Thoracic aorta (tissue), 2 donors: Measurements from ENCODE around the gene OR6T1. TPM values are rescaled to one million over a fixed set of nuclear protein-coding genes. Genes with fewer than 3 reads are reported as not detected.

Source experiments
- ATAC-seq: fragments of 150-250 bp; one replicate; pipeline ENCODE4 v1.8.0; 2017; ENCODE audit warnings: low read depth; ENCODE audit not compliant: insufficient number of reproducible peaks, low FRiP score
- DNase-seq: peaks from one replicate; pipeline ENCODE4 v3.0.0-alpha.2; 2020; ENCODE audit warnings: low spot score
- H3K27ac ChIP-seq, 2 donors: fragments of 200-600 bp; sonication (generic); 1 replicate in 1 of 2; 2 replicates in 1 of 2; pipeline ENCODE4 v1.5.1; 2016; ENCODE audit warnings: mild to moderate bottlenecking in 2 of 2, moderate library complexity in 2 of 2
- H3K27me3 ChIP-seq: fragments of 200-600 bp; sonication (generic); replicated peaks from 2 replicates; pipeline ENCODE4 v1.6.0; 2016; ENCODE audit warnings: mild to moderate bottlenecking; ENCODE audit not compliant: insufficient read depth
- H3K36me3 ChIP-seq: fragments of 200-600 bp; sonication (generic); one replicate; pipeline ENCODE4 v1.5.1; 2016
- H3K4me1 ChIP-seq, 2 donors: fragments of 200-600 bp; sonication (generic); 1 replicate in 1 of 2; 2 replicates in 1 of 2; pipeline versions ENCODE4 v1.5.1 to v1.6.0; 2016; ENCODE audit warnings: low read depth in 2 of 2, mild to moderate bottlenecking in 1 of 2; ENCODE audit not compliant: control insufficient read depth in 1 of 2
- H3K4me3 ChIP-seq: fragments of 200-600 bp; sonication (generic); 2 replicates; pipeline ENCODE4 v1.5.1; 2016; ENCODE audit warnings: mild to moderate bottlenecking
- H3K9me3 ChIP-seq: fragments of 200-600 bp; sonication (generic); 2 replicates; pipeline ENCODE4 v1.5.1; 2016
- CTCF ChIP-seq: fragments of 200-600 bp; sonication (generic); IDR thresholded peaks from one replicate; pipeline ENCODE4 v1.5.1; 2019; ENCODE audit warnings: antibody characterized with exemption
- total RNA-seq, 2 donors: library from RNA; depleted of rRNA; stranded (reverse); fragments of >200 nt; gene quantifications; one replicate each; pipeline versions ENCODE4 v1.1.0 to v1.2.3, GENCODE V29; 2016

The OR6T1 gene
- total RNA-seq, 2 donors from 2014 or later = not detected

- Histone ChIP-seq H3K27me3 (no peaks in the 10 kb centered on the region), H3K36me3 (no peaks in the 10 kb centered on the region), H3K27ac (no peak overlapping the region), H3K9me3 (no peaks in the 10 kb centered on the region), H3K4me3 (no peak overlapping the region), H3K4me1 (no peaks in the 10 kb centered on the region)
- ATAC-seq (no peak), DNase-seq (no peak)
- no peak for TF ChIP-seq CTCF
Observed at GRCh38 chr11:123956752-123957151, 13.1 kb upstream of the OR6T1 start.

- Histone ChIP-seq H3K9me3 (no peaks in the 10 kb centered on the region), H3K27me3 (no peaks in the 10 kb centered on the region), H3K36me3 (no peaks in the 10 kb centered on the region), H3K4me3 (no peak overlapping the region), H3K27ac (no peak overlapping the region), H3K4me1 (no peaks in the 10 kb centered on the region)
- no peak for DNase-seq
- TF ChIP-seq CTCF = no peak
- ATAC-seq = no peak
Observed at GRCh38 chr11:123945132-123945531, 1.5 kb upstream of the OR6T1 start.

GRCh38 chr11:123942413-123942812, 1.2 kb downstream of the OR6T1 start:
- DNase-seq (no peak), ATAC-seq (no peak)
- Histone ChIP-seq H3K4me1 (no peaks in the 10 kb centered on the region), H3K36me3 (no peaks in the 10 kb centered on the region), H3K9me3 (no peaks in the 10 kb centered on the region), H3K27ac (no peak overlapping the region), H3K4me3 (no peak overlapping the region), H3K27me3 (no peaks in the 10 kb centered on the region)
- no peak for TF ChIP-seq CTCF

GRCh38 chr11:123939317-123939716, 4.3 kb downstream of the OR6T1 start, which contains the start of gene OR4D5:
Gene OR4D5, plus strand, starts transcription at chr11:123939617. Its CDS starts 0 bp downstream, at chr11:123939617.
- no peak for DNase-seq
- no peak within 1 kb of the TSS for H3K27ac ChIP-seq

GRCh38 chr11:123924027-123924426, 19.6 kb downstream of the OR6T1 start:
- no peaks in the 10 kb centered on the region for H3K36me3 ChIP-seq
- no peaks in the 10 kb centered on the region for H3K9me3 ChIP-seq
- no peaks in the 10 kb centered on the region for H3K4me1 ChIP-seq
- H3K4me3 ChIP-seq = no peak overlapping the region
- ATAC-seq (no peak), DNase-seq (no peak)
- TF ChIP-seq CTCF = no peak
- no peaks in the 10 kb centered on the region for H3K27me3 ChIP-seq
- H3K27ac ChIP-seq = no peak overlapping the region

More at GRCh38 chr11:123939317-123939716, 4.3 kb downstream of the OR6T1 start, which contains the start of gene OR4D5:
- no peak for TF ChIP-seq CTCF
- Histone ChIP-seq H3K4me3 (no peak within 1 kb of the TSS), H3K36me3 (no peaks in the 10 kb centered on the region), H3K27me3 (no peaks in the 10 kb centered on the region), H3K4me1 (no peaks in the 10 kb centered on the region), H3K9me3 (no peaks in the 10 kb centered on the region)
- no peak for ATAC-seq
